ENCODE data around the gene FGD6.
A peak's percentile ranks its signal among the peaks of the same experiment; 100 is the strongest.

The FGD6 gene

DNA sequence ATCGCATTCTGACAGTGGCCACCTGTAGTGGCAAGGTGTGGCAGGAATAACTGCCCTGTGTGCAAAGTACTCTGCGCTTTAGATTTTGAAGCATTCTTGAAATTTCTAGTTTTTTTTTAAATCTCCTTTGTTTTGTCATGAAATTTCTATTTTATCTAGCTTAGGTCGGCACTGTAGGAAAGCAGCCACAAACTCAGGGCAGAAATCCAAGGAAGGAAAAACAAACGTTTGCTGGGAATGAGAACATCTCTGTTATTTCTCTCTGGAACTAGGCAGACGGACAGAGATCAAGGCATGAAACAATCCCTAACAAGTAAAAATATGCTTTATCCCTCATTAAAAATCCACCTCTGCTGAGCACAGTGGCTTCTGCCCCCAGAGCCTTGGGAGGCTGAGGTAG, 142.5 kb downstream of the FGD6 start:
- H2AFZ ChIP-seq: no peak overlapping the region
- H3K9me3 ChIP-seq (ENCODE audit: control insufficient read depth, low read length): no peaks in the 10 kb centered on the region
- TF ChIP-seq, protein P1, sequence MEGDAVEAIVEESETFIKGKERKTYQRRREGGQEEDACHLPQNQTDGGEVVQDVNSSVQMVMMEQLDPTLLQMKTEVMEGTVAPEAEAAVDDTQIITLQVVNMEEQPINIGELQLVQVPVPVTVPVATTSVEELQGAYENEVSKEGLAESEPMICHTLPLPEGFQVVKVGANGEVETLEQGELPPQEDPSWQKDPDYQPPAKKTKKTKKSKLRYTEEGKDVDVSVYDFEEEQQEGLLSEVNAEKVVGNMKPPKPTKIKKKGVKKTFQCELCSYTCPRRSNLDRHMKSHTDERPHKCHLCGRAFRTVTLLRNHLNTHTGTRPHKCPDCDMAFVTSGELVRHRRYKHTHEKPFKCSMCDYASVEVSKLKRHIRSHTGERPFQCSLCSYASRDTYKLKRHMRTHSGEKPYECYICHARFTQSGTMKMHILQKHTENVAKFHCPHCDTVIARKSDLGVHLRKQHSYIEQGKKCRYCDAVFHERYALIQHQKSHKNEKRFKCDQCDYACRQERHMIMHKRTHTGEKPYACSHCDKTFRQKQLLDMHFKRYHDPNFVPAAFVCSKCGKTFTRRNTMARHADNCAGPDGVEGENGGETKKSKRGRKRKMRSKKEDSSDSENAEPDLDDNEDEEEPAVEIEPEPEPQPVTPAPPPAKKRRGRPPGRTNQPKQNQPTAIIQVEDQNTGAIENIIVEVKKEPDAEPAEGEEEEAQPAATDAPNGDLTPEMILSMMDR (IDR thresholded peaks at IDR 0.05): no peak
- no peaks in the 10 kb centered on the region for H3K4me1 ChIP-seq
- H3K4me2 ChIP-seq (ENCODE audit: low read length): no peak overlapping the region
- H3K4me3 ChIP-seq (ENCODE audit: low read depth, low read length): no peak overlapping the region
- no peak overlapping the region for H3K9ac ChIP-seq
- peaks cover 15% of the 10 kb centered on the region for H3K79me2 ChIP-seq
- no peak overlapping the region for H3K27ac ChIP-seq
- no peaks in the 10 kb centered on the region for H3K36me3 ChIP-seq (ENCODE audit: control insufficient read depth, insufficient read depth, low read length)
- no peaks in the 10 kb centered on the region for H3K27me3 ChIP-seq (ENCODE audit: control insufficient read depth, insufficient read depth, low read length)

DNA sequence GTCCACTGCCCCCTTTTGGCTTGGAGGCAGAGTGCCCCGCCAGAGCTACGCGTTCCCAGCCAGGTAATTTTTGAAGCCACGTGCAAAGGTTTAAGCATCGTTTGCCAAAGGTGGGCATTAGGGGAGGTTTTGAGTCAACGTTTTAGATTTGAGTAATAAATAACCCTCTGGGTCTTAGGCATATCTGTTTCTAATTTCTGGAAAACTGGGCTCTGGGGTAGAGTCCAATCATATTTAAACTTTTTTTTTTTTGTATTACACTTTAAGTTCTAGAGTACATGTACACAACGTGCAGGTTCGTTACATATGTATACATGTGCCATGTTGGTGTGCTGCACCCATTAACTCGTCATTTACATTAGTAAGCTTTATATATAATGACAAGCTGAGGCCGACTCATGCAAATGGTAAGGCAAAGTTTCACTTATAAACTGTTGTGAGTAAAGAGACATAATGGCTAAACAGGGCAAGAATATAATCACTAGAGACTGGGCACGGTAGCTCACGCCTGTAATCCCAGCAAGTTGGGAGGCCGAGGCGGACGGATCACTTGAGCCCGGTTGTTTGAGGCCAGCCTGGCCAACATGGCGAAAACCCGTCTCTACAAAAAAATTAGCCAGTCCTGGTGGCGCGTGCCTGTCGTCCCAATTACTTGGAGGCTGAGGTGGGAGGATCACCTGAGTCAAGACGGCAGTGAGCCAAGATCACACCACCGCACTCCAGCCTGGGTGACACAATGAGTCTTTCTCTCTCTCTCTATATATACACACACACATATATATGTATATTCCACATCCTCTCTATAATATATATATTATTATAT, 143.4 kb downstream of the FGD6 start:
- H3K27me3 ChIP-seq (ENCODE audit: control insufficient read depth, insufficient read depth, low read length): no peaks in the 10 kb centered on the region
- H3K4me2 ChIP-seq (ENCODE audit: low read length): peak overlapping the region; percentile 66
- H3K4me1 ChIP-seq: no peaks in the 10 kb centered on the region
- no peaks in the 10 kb centered on the region for H3K36me3 ChIP-seq (ENCODE audit: control insufficient read depth, insufficient read depth, low read length)
- peaks cover 15% of the 10 kb centered on the region for H3K79me2 ChIP-seq
- peak overlapping the region; percentile 92 for H3K4me3 ChIP-seq (ENCODE audit: low read depth, low read length)
- peak overlapping the region; percentile 75 for H3K27ac ChIP-seq
- peak overlapping the region; percentile 93 for H2AFZ ChIP-seq
- no peaks in the 10 kb centered on the region for H3K9me3 ChIP-seq (ENCODE audit: control insufficient read depth, low read length)
- TF ChIP-seq, protein P1 (IDR thresholded peaks at IDR 0.05): peak; percentile 83
- H3K9ac ChIP-seq: no peak overlapping the region

DNA sequence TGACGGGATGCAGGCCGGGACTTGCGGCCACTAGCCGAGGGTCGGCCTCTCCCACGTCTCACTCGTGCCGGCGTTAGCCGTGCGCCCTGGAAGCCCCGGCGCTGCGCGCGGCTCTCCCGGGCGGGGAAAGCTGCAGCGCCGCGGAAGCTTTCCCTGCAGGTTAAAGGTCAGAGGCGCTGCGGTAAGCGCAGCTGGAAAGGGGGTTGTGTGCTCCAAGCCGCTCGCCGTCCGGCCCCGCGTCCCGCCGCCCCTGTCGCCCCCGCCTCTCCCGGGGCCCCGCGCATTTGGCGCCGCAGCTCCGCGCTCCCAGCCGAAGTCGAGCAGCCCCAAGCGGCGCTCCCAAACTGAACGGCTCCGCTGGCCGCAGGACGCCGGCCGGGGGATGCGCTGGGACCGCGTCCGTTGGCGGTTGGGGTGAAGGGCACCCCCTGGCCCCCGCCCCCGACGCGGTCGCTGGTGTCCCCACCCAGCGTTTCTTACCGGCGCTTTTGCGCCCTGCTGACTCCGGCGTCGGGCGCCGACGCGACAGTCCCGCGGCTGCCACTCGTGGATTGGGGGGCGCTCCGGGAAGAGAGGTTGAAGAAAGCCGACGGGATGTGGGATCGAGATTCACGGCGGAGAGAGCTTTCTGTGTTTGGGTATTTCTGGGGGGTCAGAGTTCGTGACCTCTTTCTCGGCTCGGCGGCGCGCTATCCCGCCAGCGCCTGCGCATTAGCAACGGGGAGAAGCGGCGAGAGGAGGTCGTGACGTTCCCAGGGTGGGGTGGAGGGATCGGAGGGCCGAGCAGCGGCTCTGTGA, 144.2 kb downstream of the FGD6 start, which contains the start of gene NR2C1:
Gene NR2C1, minus strand, starts transcription at position 719 of the 798 bp plus-strand sequence. CDS start 6,234 bp downstream, outside the sequence.
- peak within 1 kb of the TSS; percentile 92 for H3K4me3 ChIP-seq (ENCODE audit: low read depth, low read length)
- no peaks in the 10 kb centered on the region for H3K27me3 ChIP-seq (ENCODE audit: control insufficient read depth, insufficient read depth, low read length)

DNA sequence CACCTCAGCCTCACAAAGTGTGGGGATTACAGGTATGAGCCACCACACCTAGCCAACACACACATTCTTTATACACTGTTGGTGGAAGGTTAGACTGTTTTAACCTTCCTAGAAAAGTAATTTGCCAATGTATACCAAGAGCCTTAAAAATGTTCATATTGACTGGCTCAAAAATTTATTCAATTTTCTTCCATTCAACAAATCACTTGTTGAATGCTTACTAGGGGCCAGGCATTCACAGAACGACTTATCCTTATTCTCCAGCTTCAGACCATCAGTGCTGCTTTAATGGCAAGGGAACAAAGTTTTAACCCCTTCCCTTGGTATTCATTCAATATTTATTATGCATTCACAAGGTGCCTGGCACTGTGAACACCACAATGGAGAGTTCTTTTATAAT, 146.9 kb downstream of the FGD6 start:
- no peaks in the 10 kb centered on the region for H3K27me3 ChIP-seq (ENCODE audit: control insufficient read depth, insufficient read depth, low read length)
- H3K4me3 ChIP-seq (ENCODE audit: low read depth, low read length): no peak overlapping the region
- no peak overlapping the region for H3K4me2 ChIP-seq (ENCODE audit: low read length)
- no peak overlapping the region for H3K9ac ChIP-seq
- H3K9me3 ChIP-seq (ENCODE audit: control insufficient read depth, low read length): no peaks in the 10 kb centered on the region
- H3K79me2 ChIP-seq: peaks cover 15% of the 10 kb centered on the region
- TF ChIP-seq, protein P1 (IDR thresholded peaks at IDR 0.05): no peak
- no peak overlapping the region for H2AFZ ChIP-seq
- H3K36me3 ChIP-seq (ENCODE audit: control insufficient read depth, insufficient read depth, low read length): no peaks in the 10 kb centered on the region
- H3K27ac ChIP-seq: no peak overlapping the region
- H3K4me1 ChIP-seq: no peaks in the 10 kb centered on the region

More for the DNA sequence above, 144.2 kb downstream of the FGD6 start, which contains the start of gene NR2C1:
- Histone ChIP-seq H2AFZ (peak within 1 kb of the TSS; percentile 93), H3K4me1 (no peaks in the 10 kb centered on the region), H3K9me3 (ENCODE audit: control insufficient read depth, low read length) (no peaks in the 10 kb centered on the region), H3K79me2 (peaks cover 15% of the 10 kb centered on the region), H3K4me2 (ENCODE audit: low read length) (peak within 1 kb of the TSS; percentile 66), H3K9ac (peak within 1 kb of the TSS; percentile 77), H3K27ac (peak within 1 kb of the TSS; percentile 75), H3K36me3 (ENCODE audit: control insufficient read depth, insufficient read depth, low read length) (no peaks in the 10 kb centered on the region)
- TF ChIP-seq, protein P1 (IDR thresholded peaks at IDR 0.05): no peak

Data from parathyroid adenoma (tissue), 2 donors.